ENCODE results near the gene RFX1.
"Not testable (repeated sequence)": the region's sequence is repeated elsewhere in the genome, so short reads cannot be mapped to it uniquely, and the experiment has no call there.

DNA sequence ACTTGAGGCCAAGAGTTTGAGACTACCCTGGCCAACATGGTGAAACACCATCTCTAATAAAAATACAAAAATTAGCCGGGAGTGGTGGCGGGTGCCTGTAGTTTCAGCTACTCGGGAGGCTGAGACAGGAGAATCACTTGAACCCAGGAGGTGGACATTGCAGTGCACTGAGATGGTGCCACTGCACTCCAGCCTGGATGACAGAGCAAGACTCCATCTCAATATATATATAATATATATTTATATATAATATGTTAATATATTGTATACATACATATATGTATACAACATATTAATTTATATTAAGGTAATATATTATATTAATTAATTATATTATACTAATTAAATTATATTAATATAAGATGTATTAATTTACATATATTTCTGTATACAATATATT is 13.6 kb upstream of the RFX1 start:
- TF ChIP-seq PHF20 (IDR thresholded peaks at IDR 0.05; ENCODE audit: partially characterized antibody); MTA3 (IDR thresholded peaks at IDR 0.05; ENCODE audit: borderline replicate concordance); STAT5B (CRISPR knock-in tag; IDR thresholded peaks at IDR 0.05); STAG1 (CRISPR knock-in tag; IDR thresholded peaks at IDR 0.05; ENCODE audit: borderline replicate concordance); MXI1 (IDR thresholded peaks at IDR 0.05; ENCODE audit: low read depth, low read length); KAT2B (IDR thresholded peaks at IDR 0.05; ENCODE audit: low read depth, low read length); MYNN (IDR thresholded peaks at IDR 0.05); MYNN (CRISPR knock-in tag; IDR thresholded peaks at IDR 0.05); EP400 (IDR thresholded peaks at IDR 0.05); ZSCAN32 (CRISPR knock-in tag; IDR thresholded peaks at IDR 0.05); GATAD2B (IDR thresholded peaks at IDR 0.05; ENCODE audit: borderline replicate concordance): not testable (repeated sequence)
- TF ChIP-seq, protein P1, sequence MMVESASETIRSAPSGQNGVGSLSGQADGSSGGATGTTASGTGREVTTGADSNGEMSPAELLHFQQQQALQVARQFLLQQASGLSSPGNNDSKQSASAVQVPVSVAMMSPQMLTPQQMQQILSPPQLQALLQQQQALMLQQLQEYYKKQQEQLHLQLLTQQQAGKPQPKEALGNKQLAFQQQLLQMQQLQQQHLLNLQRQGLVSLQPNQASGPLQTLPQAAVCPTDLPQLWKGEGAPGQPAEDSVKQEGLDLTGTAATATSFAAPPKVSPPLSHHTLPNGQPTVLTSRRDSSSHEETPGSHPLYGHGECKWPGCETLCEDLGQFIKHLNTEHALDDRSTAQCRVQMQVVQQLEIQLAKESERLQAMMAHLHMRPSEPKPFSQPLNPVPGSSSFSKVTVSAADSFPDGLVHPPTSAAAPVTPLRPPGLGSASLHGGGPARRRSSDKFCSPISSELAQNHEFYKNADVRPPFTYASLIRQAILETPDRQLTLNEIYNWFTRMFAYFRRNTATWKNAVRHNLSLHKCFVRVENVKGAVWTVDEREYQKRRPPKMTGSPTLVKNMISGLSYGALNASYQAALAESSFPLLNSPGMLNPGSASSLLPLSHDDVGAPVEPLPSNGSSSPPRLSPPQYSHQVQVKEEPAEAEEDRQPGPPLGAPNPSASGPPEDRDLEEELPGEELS (CRISPR knock-in tag; IDR thresholded peaks at IDR 0.05; ENCODE audit: borderline replicate concordance), result not testable (repeated sequence)
- TF ChIP-seq, protein P2, sequence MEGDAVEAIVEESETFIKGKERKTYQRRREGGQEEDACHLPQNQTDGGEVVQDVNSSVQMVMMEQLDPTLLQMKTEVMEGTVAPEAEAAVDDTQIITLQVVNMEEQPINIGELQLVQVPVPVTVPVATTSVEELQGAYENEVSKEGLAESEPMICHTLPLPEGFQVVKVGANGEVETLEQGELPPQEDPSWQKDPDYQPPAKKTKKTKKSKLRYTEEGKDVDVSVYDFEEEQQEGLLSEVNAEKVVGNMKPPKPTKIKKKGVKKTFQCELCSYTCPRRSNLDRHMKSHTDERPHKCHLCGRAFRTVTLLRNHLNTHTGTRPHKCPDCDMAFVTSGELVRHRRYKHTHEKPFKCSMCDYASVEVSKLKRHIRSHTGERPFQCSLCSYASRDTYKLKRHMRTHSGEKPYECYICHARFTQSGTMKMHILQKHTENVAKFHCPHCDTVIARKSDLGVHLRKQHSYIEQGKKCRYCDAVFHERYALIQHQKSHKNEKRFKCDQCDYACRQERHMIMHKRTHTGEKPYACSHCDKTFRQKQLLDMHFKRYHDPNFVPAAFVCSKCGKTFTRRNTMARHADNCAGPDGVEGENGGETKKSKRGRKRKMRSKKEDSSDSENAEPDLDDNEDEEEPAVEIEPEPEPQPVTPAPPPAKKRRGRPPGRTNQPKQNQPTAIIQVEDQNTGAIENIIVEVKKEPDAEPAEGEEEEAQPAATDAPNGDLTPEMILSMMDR (IDR thresholded peaks at IDR 0.05 in 2 of 3, conservative IDR thresholded peaks at IDR 0.05 in 1 of 3; ENCODE audit: insufficient read depth in 2 of 3, low read depth in 1 of 3, low read length in 3 of 3), result not testable (repeated sequence)
- TF ChIP-seq, protein P3, sequence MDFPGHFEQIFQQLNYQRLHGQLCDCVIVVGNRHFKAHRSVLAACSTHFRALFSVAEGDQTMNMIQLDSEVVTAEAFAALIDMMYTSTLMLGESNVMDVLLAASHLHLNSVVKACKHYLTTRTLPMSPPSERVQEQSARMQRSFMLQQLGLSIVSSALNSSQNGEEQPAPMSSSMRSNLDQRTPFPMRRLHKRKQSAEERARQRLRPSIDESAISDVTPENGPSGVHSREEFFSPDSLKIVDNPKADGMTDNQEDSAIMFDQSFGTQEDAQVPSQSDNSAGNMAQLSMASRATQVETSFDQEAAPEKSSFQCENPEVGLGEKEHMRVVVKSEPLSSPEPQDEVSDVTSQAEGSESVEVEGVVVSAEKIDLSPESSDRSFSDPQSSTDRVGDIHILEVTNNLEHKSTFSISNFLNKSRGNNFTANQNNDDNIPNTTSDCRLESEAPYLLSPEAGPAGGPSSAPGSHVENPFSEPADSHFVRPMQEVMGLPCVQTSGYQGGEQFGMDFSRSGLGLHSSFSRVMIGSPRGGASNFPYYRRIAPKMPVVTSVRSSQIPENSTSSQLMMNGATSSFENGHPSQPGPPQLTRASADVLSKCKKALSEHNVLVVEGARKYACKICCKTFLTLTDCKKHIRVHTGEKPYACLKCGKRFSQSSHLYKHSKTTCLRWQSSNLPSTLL (IDR thresholded peaks at IDR 0.05), result not testable (repeated sequence)
